HCT116 (cell line): Measurements from ENCODE around the gene DCST2. TPM values are rescaled to one million over a fixed set of nuclear protein-coding genes. Genes with fewer than 3 reads are reported as not detected.

Experiments
- ATAC-seq: fragments of 200-7000 bp; cut with Tn5 transposase; 2 replicates; pipeline ENCODE4 v1.9.1; 2020; ENCODE audit warnings: mild to moderate bottlenecking, moderate library complexity
- BruUV-seq: library from RNA; stranded (reverse); fragments of 400-500 nt; replicated peaks from 2 replicates; lab custom pipeline; 2021; lab: Mats Ljungman, UMichigan
- CTCF ChIA-PET: fragments of 300-600 bp; sonication (Branson Sonifier 250); formaldehyde crosslinking; loops from one replicate; lab custom pipeline; 2021; ENCODE audit warnings: antibody characterized with exemption; lab: Charles Lee
- POLR2A ChIA-PET: fragments of 300-600, 350-600 bp; sonication (Branson Sonifier 250); formaldehyde crosslinking; loops from one replicate; lab custom pipeline; 2021; ENCODE audit warnings: antibody characterized with exemption; lab: Charles Lee
- RAD21 ChIA-PET, 2 experiments: fragments of 300-600 bp; sonication (Branson Sonifier 250); formaldehyde crosslinking; loops; one replicate each; lab custom pipeline; 2023; ENCODE audit warnings: low total read pairs in 2 of 2; ENCODE audit not compliant: uncharacterized antibody in 2 of 2, unreplicated experiment in 2 of 2, low non-redundant PET in 1 of 2; lab: Charles Lee
- DNase-seq: peaks from one replicate; pipeline ENCODE4 v3.0.0-alpha.2; 2010; ENCODE audit warnings: low read depth, low spot score
- H2AFZ ChIP-seq: fragments of 200-600 bp; shearing (Covaris generic), sonication (generic); 2 replicates; pipeline ENCODE4 v1.6.1; 2017; ENCODE audit warnings: low read depth, mixed run types, mixed read lengths, antibody characterized with exemption, low read length; ENCODE audit not compliant: poor library complexity, severe bottlenecking
- H3K27ac ChIP-seq: 2 replicates; pipeline ENCODE4 v1.5.1; 2012; ENCODE audit warnings: low read depth, low read length
- H3K27me3 ChIP-seq: fragments of 200-600 bp; sonication (generic); 2 replicates; pipeline ENCODE4 v1.6.1; 2016; ENCODE audit warnings: mixed run types, low read length, mixed read lengths; ENCODE audit not compliant: insufficient read depth
- H3K36me3 ChIP-seq, 2 experiments: fragments of 200-500 bp in 1 of 2; fragments of 200-600 bp in 1 of 2; sonication (Bioruptor generic) in 1 of 2; sonication (generic) in 1 of 2; 2 replicates each; pipeline versions ENCODE4 v1.5.1 to v1.6.1; 2014 to 2016; ENCODE audit warnings: low read length in 2 of 2, inconsistent platforms in 1 of 2, mixed read lengths in 1 of 2, mixed run types in 1 of 2; ENCODE audit not compliant: insufficient read depth in 2 of 2, control insufficient read depth in 1 of 2
- H3K4me1 ChIP-seq, 2 experiments: fragments of 200-600 bp in 1 of 2; sonication (generic) in 1 of 2; 2 replicates each; pipeline versions ENCODE4 v1.5.1 to v1.6.1; 2012 to 2017; ENCODE audit warnings: low read length in 2 of 2, inconsistent platforms in 1 of 2, mild to moderate bottlenecking in 1 of 2, mixed read lengths in 1 of 2, mixed run types in 1 of 2, moderate library complexity in 1 of 2; ENCODE audit not compliant: insufficient read depth in 2 of 2, control insufficient read depth in 1 of 2
- H3K4me2 ChIP-seq: fragments of 200-600 bp; sonication (generic); 2 replicates; pipeline ENCODE4 v1.6.1; 2017; ENCODE audit warnings: mixed run types, low read length, mixed read lengths
- H3K4me3 ChIP-seq, 2 experiments: fragments of 200-600 bp in 1 of 2; sonication (generic) in 1 of 2; replicated peaks in 1 of 2; 2 replicates each; pipeline ENCODE4 v1.5.1; 2011 to 2016; ENCODE audit warnings: low read length in 2 of 2, control low read depth in 1 of 2, low read depth in 1 of 2, mild to moderate bottlenecking in 1 of 2, mixed read lengths in 1 of 2, mixed run types in 1 of 2
- H3K79me2 ChIP-seq: fragments of 200-600 bp; sonication (generic); 2 replicates; pipeline ENCODE4 v1.6.1; 2017; ENCODE audit warnings: mild to moderate bottlenecking, mixed run types, low read length, moderate library complexity, mixed read lengths; ENCODE audit not compliant: insufficient read depth
- H3K9ac ChIP-seq: fragments of 200-600 bp; sonication (generic); 2 replicates; pipeline ENCODE4 v1.6.1; 2016; ENCODE audit warnings: low read length, mixed read lengths
- H3K9me2 ChIP-seq: fragments of 200-600 bp; sonication (generic), shearing (Covaris generic); 2 replicates; pipeline ENCODE4 v1.6.1; 2017; ENCODE audit warnings: mixed run types, mild to moderate bottlenecking, moderate library complexity; ENCODE audit not compliant: insufficient read depth
- H3K9me3 ChIP-seq, 2 experiments: fragments of 200-500 bp in 1 of 2; fragments of 200-600 bp in 1 of 2; sonication (Bioruptor generic) in 1 of 2; sonication (generic) in 1 of 2; 2 replicates each; pipeline ENCODE4 v1.6.1; 2014 to 2017; ENCODE audit warnings: low read length in 2 of 2, mixed read lengths in 2 of 2, inconsistent platforms in 1 of 2, low read depth in 1 of 2, mild to moderate bottlenecking in 1 of 2, mixed run types in 1 of 2, moderate library complexity in 1 of 2; ENCODE audit not compliant: control insufficient read depth in 1 of 2, insufficient read depth in 1 of 2
- H4K20me1 ChIP-seq: fragments of 200-600 bp; sonication (generic), shearing (Covaris generic); 2 replicates; pipeline ENCODE4 v1.6.1; 2017; ENCODE audit warnings: mixed run types, mild to moderate bottlenecking, moderate library complexity; ENCODE audit not compliant: insufficient read depth
- CEBPB ChIP-seq: IDR thresholded peaks from 2 replicates; pipeline ENCODE4 v1.6.1; 2012; ENCODE audit warnings: low read depth
- CTCF ChIP-seq, 3 experiments: fragments of 200-600 bp in 1 of 3; sonication (generic) in 1 of 3; IDR thresholded peaks in 2 of 3; conservative IDR thresholded peaks in 1 of 3; 2 replicates each; pipeline ENCODE4 v1.5.1; 2012 to 2017; ENCODE audit warnings: low read depth in 2 of 3, low read length in 2 of 3, antibody characterized with exemption in 1 of 3, borderline replicate concordance in 1 of 3, control low read depth in 1 of 3, mild to moderate bottlenecking in 1 of 3, mixed read lengths in 1 of 3, mixed run types in 1 of 3, moderate library complexity in 1 of 3; ENCODE audit not compliant: insufficient read depth in 1 of 3
- EGR1 ChIP-seq: IDR thresholded peaks from 2 replicates; pipeline ENCODE4 v1.6.1; 2012; ENCODE audit warnings: low read depth
- ELF1 ChIP-seq: IDR thresholded peaks from 2 replicates; pipeline ENCODE4 v1.6.1; 2012; ENCODE audit warnings: low read depth, borderline replicate concordance
- JUND ChIP-seq: IDR thresholded peaks from 2 replicates; pipeline ENCODE4 v1.6.1; 2012
- POLR2AphosphoS5 ChIP-seq: IDR thresholded peaks from 2 replicates; pipeline ENCODE4 v1.6.1; 2011; ENCODE audit warnings: mild to moderate bottlenecking, low read depth, low read length, moderate library complexity
- RAD21 ChIP-seq: IDR thresholded peaks from 2 replicates; pipeline ENCODE4 v1.6.1; 2012; ENCODE audit warnings: low read depth, mild to moderate bottlenecking
- SIN3A ChIP-seq: IDR thresholded peaks from 2 replicates; pipeline ENCODE4 v1.6.1; 2012; ENCODE audit warnings: low read depth
- SP1 ChIP-seq: IDR thresholded peaks from 2 replicates; pipeline ENCODE4 v1.6.1; 2012; ENCODE audit warnings: low read depth
- SRF ChIP-seq: IDR thresholded peaks from 2 replicates; pipeline ENCODE4 v1.6.1; 2012; ENCODE audit warnings: low read depth
- ZFX ChIP-seq: fragments of 450-650 bp; IDR thresholded peaks from 2 replicates; pipeline ENCODE4 v1.6.1; 2017
- ZNF274 ChIP-seq: fragments of 200-500 bp; sonication (Bioruptor generic); IDR thresholded peaks from 2 replicates; pipeline ENCODE4 v1.6.1; 2014; ENCODE audit warnings: mild to moderate bottlenecking, low read depth, low read length, inconsistent platforms
- intact Hi-C: fragments of 100-400 bp; cut with micrococcal nuclease; formaldehyde crosslinking; loops from 2 replicates; pipeline ENCODE4 v1.10.0; 2022
- total RNA-seq: library from RNA; stranded (reverse); gene quantifications from one replicate; pipeline ENCODE4 v1.2.1, GENCODE V29; 2021; ENCODE audit not compliant: unreplicated experiment
- TF ChIP-seq, protein P1 (sequence below): IDR thresholded peaks from 2 replicates; pipeline ENCODE4 v1.6.1; 2012
- TF ChIP-seq, protein P2 (sequence below): IDR thresholded peaks from 2 replicates; pipeline ENCODE4 v1.6.1; 2012

The DCST2 gene
- total RNA-seq, 1 experiment from 2014 or later, result 2.0 TPM

GRCh38 chr1:154992721-154993571 lies 40.6 kb downstream of the DCST2 start:
- ChIA-PET POLR2A (interaction anchor here (1.1 to 2.8 kb wide), 3 partner anchors 10 to 31 kb away, joined by 3 to 15 read pairs (median 8); partner anchors contain the start of genes CKS1B and FLAD1), RAD21 (no interaction called here), CTCF (interaction anchor here (0.7 to 1.3 kb wide), 3 partner anchors 11 to 92 kb away, joined by 4 to 5 read pairs (median 4); no protein-coding TSS in a partner anchor)
- ATAC-seq, result peak; percentile 65
- Histone ChIP-seq H3K4me1 (peaks cover 20 to 43% of the 10 kb centered on the region in 2 experiments), H3K36me3 (peaks cover 4 to 22% of the 10 kb centered on the region in 2 experiments; a peak in 3 of 4 replicates), H3K79me2 (peaks cover 18% of the 10 kb centered on the region; the same call in 1 of the 2 replicates), H3K9me3 (no peaks in the 10 kb centered on the region), H3K4me2 (no peak overlapping the region), H2AFZ (no peak overlapping the region), H3K27ac (peak overlapping the region; percentile 29; the same call in 1 of the 2 replicates)
- no TSS peak for BruUV-seq
- DNase-seq, result no peak
- intact Hi-C loops, result no loop called here
- no peak for TF ChIP-seq ZFX
- peak in 2 of 3 experiments; percentile 34 to 40; a peak in 3 of 6 replicates for TF ChIP-seq CTCF (IDR thresholded peaks at IDR 0.05 in 2 of 3, conservative IDR thresholded peaks at IDR 0.05 in 1 of 3; ENCODE audit: borderline replicate concordance in 1 of 3, insufficient read depth in 1 of 3, low read depth in 2 of 3, low read length in 2 of 3)
- TF ChIP-seq POLR2AphosphoS5, result 0 out of 2 replicates have a peak, but pooled peaks have one; percentile 8
- TF ChIP-seq CEBPB, result no peak
- TF ChIP-seq, all 23 proteins: peak for 2
- Histone ChIP-seq H3K4me3 (no peak overlapping the region), H3K9ac (no peak overlapping the region), H3K27me3 (no peaks in the 10 kb centered on the region), H4K20me1 (no peaks in the 10 kb centered on the region), H3K9me2 (no peaks in the 10 kb centered on the region)

DNA sequence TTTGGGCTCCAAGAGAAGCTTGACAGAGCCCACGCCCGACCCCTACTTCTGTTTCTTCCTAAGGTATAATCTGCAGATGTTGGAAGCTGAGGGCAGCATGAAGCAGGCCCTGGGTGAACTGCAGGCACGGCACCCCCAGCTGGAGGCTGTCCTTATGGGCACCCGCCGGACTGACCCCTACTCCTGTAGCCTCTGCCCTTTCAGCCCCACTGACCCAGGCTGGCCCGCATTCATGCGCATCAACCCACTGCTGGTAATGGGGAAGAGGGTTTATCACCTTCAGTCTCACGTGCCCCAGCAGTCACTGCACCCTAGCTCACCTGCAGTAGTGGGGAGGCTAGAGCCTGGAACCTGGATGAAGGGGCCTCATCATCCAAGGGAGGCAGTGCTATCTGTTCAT lies 43.3 kb downstream of the DCST2 start:
- H3K4me1 ChIP-seq, result peaks cover 10 to 29% of the 10 kb centered on the region in 2 experiments; a peak in 3 of 4 replicates
- no peaks in the 10 kb centered on the region for H4K20me1 ChIP-seq
- no peaks in the 10 kb centered on the region for H3K27me3 ChIP-seq
- CTCF ChIA-PET, result no interaction called here
- no peak for DNase-seq
- peaks cover 44% of the 10 kb centered on the region for H3K79me2 ChIP-seq
- H3K9me2 ChIP-seq, result no peaks in the 10 kb centered on the region
- TF ChIP-seq CTCF (IDR thresholded peaks at IDR 0.05 in 2 of 3, conservative IDR thresholded peaks at IDR 0.05 in 1 of 3; ENCODE audit: borderline replicate concordance in 1 of 3, insufficient read depth in 1 of 3, low read depth in 2 of 3, low read length in 2 of 3), result no peak
- no peak for TF ChIP-seq EGR1
- TF ChIP-seq, protein P1, sequence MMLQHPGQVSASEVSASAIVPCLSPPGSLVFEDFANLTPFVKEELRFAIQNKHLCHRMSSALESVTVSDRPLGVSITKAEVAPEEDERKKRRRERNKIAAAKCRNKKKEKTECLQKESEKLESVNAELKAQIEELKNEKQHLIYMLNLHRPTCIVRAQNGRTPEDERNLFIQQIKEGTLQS, result no peak
- TF ChIP-seq, protein P2, sequence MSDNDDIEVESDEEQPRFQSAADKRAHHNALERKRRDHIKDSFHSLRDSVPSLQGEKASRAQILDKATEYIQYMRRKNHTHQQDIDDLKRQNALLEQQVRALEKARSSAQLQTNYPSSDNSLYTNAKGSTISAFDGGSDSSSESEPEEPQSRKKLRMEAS, result no peak
- no peak for TF ChIP-seq RAD21
- no peak for TF ChIP-seq SIN3A
- no peak for TF ChIP-seq ELF1
- no peak for TF ChIP-seq SP1
- no peak for TF ChIP-seq POLR2AphosphoS5
- no peak for TF ChIP-seq ZNF274
- TF ChIP-seq SRF, result no peak
- no peak for TF ChIP-seq JUND
- H2AFZ ChIP-seq, result no peak overlapping the region
- H3K4me2 ChIP-seq, result no peak overlapping the region
- H3K4me3 ChIP-seq, result no peak overlapping the region
- no peak overlapping the region for H3K9ac ChIP-seq
- POLR2A ChIA-PET, result no interaction called here
- RAD21 ChIA-PET, result no interaction called here
- no TSS peak for BruUV-seq
- peaks cover 12 to 25% of the 10 kb centered on the region in 2 experiments; a peak in 3 of 4 replicates for H3K36me3 ChIP-seq
- no peak overlapping the region for H3K27ac ChIP-seq
- H3K9me3 ChIP-seq, result no peaks in the 10 kb centered on the region
- ATAC-seq, result no peak
- intact Hi-C loops, result no loop called here
